ENCODE measurements around the gene AMN.

DNA sequence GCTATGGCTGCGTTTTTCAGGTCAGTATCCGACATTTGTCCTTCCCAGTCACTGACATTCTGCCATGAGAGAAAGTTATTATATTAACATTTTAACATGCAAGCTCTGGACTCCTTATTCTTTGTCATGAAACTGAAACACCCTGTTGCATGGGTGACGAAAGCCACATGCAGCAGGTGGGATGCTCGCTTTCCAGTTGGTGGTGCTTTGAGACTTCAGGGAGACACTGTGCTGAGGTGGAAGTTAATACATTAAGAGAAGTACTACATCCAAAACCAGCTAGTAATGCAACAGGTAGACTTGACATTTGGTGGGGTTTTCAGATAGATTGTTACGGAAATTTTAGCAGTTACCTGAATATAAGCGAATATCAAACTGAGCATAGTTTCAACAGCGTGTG lies 32.8 kb upstream of the AMN start:
- TF ChIP-seq, protein P1, sequence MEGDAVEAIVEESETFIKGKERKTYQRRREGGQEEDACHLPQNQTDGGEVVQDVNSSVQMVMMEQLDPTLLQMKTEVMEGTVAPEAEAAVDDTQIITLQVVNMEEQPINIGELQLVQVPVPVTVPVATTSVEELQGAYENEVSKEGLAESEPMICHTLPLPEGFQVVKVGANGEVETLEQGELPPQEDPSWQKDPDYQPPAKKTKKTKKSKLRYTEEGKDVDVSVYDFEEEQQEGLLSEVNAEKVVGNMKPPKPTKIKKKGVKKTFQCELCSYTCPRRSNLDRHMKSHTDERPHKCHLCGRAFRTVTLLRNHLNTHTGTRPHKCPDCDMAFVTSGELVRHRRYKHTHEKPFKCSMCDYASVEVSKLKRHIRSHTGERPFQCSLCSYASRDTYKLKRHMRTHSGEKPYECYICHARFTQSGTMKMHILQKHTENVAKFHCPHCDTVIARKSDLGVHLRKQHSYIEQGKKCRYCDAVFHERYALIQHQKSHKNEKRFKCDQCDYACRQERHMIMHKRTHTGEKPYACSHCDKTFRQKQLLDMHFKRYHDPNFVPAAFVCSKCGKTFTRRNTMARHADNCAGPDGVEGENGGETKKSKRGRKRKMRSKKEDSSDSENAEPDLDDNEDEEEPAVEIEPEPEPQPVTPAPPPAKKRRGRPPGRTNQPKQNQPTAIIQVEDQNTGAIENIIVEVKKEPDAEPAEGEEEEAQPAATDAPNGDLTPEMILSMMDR (conservative IDR thresholded peaks at IDR 0.05), result no peak
- no peak for TF ChIP-seq ZFX (IDR thresholded peaks at IDR 0.05)

Measured in C4-2B (cell line).